Activated T-helper 1 cell treated with anti-CD3 and anti-CD28 coated beads, Interleukin-2, amount 50 U/mL, for 16 hours (primary cell): ENCODE data around the gene GEMIN5.

Experiments used
- DNase-seq, 2 donors: peaks; one replicate each; pipeline ENCODE4 v3.0.0-alpha.2; 2020; ENCODE audit warnings: low read depth in 1 of 2, low spot score in 1 of 2

Gene GEMIN5

GRCh38 chr5:154884424-154884823 is 53.6 kb downstream of the GEMIN5 start:
- no peak for DNase-seq

GRCh38 chr5:154881986-154882385 is 56.0 kb downstream of the GEMIN5 start:
- no peak for DNase-seq

GRCh38 chr5:154878642-154879335 is 59.2 kb downstream of the GEMIN5 start:
- DNase-seq: no peak

- no peak for DNase-seq
Measured at GRCh38 chr5:154873791-154874331, 64.2 kb downstream of the GEMIN5 start.

- no peak for DNase-seq
Measured at GRCh38 chr5:154871734-154872133, 66.3 kb downstream of the GEMIN5 start.

GRCh38 chr5:154868702-154869101 is 69.3 kb downstream of the GEMIN5 start:
- no peak for DNase-seq

GRCh38 chr5:154866841-154867240 is 71.2 kb downstream of the GEMIN5 start:
- no peak for DNase-seq

- DNase-seq: no peak
Measured at GRCh38 chr5:154865466-154866184, 72.4 kb downstream of the GEMIN5 start.

- no peak for DNase-seq
Measured at GRCh38 chr5:154863291-154864080, 74.5 kb downstream of the GEMIN5 start.

GRCh38 chr5:154862766-154863165 is 75.2 kb downstream of the GEMIN5 start:
- DNase-seq: no peak

- DNase-seq: no peak
Measured at GRCh38 chr5:154861946-154862345, 76.1 kb downstream of the GEMIN5 start.

- no peak for DNase-seq
Measured at GRCh38 chr5:154860765-154861164, 77.2 kb downstream of the GEMIN5 start.

- no peak for DNase-seq
Measured at GRCh38 chr5:154860123-154860522, 77.9 kb downstream of the GEMIN5 start.

GRCh38 chr5:154858972-154859871 is 78.8 kb downstream of the GEMIN5 start:
- DNase-seq: no peak

- DNase-seq: peak; percentile 96 to 97
Measured at GRCh38 chr5:154858297-154858971, 79.6 kb downstream of the GEMIN5 start, which contains the start of gene CNOT8. TSS of gene CNOT8 (plus strand) at chr5:154858627. CDS start at chr5:154863279, 4,652 bp downstream.

GRCh38 chr5:154857530-154858296 is 80.3 kb downstream of the GEMIN5 start:
- DNase-seq: peak; percentile 70 to 73

- no peak for DNase-seq
Measured at GRCh38 chr5:154851351-154851750, 86.7 kb downstream of the GEMIN5 start.

GRCh38 chr5:154850255-154851062 is 87.6 kb downstream of the GEMIN5 start, which contains the start of gene FAXDC2:
TSS of gene FAXDC2 (minus strand) at chr5:154850603. CDS start at chr5:154838178, 12,425 bp downstream.
- no peak for DNase-seq
